SK-N-MC (cell line): Measurements from ENCODE around the gene ABCB10.

Experiments
- EZH2 ChIP-seq: fragments of 200-600 bp; sonication (generic); IDR thresholded peaks from one replicate; pipeline ENCODE4 v1.6.1; 2017; ENCODE audit warnings: antibody characterized with exemption
- FOXP2 ChIP-seq: optimal IDR thresholded peaks from 2 replicates; pipeline ENCODE3; 2011; ENCODE audit warnings: mild to moderate bottlenecking, moderate library complexity; ENCODE audit not compliant: insufficient read depth; ENCODE audit errors: extremely low read length, control extremely low read depth
- POLR2AphosphoS5 ChIP-seq: IDR thresholded peaks from 2 replicates; pipeline ENCODE4 v1.6.1; 2012; ENCODE audit warnings: mild to moderate bottlenecking, low read depth, low read length, borderline replicate concordance

DNA sequence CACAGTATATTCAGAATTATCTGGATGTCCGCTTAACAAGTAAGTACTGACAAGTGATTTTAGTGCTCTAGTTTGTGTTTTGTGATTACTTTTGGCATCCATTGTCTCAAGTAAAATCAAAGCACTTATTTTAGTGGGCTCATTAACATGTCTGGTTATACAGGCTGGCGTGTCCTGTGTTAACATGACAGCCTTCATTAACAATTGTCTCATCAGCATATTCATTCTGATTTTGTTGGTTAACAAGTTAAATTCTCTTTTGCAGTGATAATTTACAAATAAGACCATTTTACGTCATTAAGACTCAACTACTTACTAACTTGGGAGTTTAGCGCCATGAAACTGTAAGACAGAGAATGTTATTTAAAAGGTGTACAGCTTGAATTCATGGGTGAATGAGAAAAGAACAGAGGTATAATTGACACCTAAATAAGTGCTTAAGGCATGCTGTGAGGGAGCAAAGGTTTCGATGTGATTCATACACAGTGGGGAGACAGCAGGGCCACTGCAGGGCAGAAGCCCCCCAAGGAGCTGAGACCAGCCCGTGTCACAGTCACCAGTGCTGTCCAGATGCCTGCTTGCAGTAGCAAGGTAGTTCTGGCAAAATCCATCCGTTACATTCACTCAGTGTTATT lies 45.0 kb upstream of the ABCB10 start:
- no peak for TF ChIP-seq POLR2AphosphoS5
- no peak for TF ChIP-seq EZH2
- TF ChIP-seq FOXP2, result no peak
